ENCODE results near the gene DPYD.

The DPYD gene

DNA sequence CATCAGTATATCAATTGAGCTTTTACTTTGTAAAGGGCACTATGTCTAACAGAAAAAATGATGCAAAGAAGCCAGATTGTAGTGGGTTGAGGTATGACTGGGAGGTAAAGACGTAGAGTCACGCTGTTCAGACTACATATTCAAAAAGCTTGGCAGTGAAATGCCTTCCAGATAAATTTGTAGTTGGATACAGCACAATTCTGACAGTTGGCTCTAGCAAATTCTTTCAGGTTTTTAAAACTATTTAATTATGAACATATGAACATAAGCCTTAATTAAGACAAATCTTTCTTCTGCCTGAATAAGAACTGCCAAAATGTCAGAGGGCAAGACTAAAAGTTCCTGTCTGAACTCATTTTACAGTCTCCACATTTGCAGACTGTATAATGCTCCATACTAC is 118.8 kb downstream of the DPYD start:
- H3K4me3 ChIP-seq (ENCODE audit: insufficient read depth, low read length, poor library complexity, severe bottlenecking): no peak overlapping the region
- no peaks in the 10 kb centered on the region for H3K9me3 ChIP-seq (ENCODE audit: insufficient read depth, low read length)
- no peaks in the 10 kb centered on the region for H3K27me3 ChIP-seq (ENCODE audit: low read length)
- H3K27ac ChIP-seq (ENCODE audit: low read depth, low read length): no peak overlapping the region
- H3K9me2 ChIP-seq (replicated peaks; ENCODE audit: insufficient read depth, low read length): no peaks in the 10 kb centered on the region
- no peaks in the 10 kb centered on the region for H4K20me1 ChIP-seq (ENCODE audit: low read depth, low read length)
- no peak overlapping the region for H3K4me2 ChIP-seq (ENCODE audit: low read depth, low read length, poor library complexity, severe bottlenecking)
- no peak overlapping the region for H2AFZ ChIP-seq (ENCODE audit: low read depth, low read length, severe bottlenecking)
- no peaks in the 10 kb centered on the region for H3F3A ChIP-seq (ENCODE audit: insufficient read depth)
- no peak for TF ChIP-seq EZH2phosphoT487 (conservative IDR thresholded peaks at IDR 0.05; ENCODE audit: low read length)
- TF ChIP-seq, protein P1, sequence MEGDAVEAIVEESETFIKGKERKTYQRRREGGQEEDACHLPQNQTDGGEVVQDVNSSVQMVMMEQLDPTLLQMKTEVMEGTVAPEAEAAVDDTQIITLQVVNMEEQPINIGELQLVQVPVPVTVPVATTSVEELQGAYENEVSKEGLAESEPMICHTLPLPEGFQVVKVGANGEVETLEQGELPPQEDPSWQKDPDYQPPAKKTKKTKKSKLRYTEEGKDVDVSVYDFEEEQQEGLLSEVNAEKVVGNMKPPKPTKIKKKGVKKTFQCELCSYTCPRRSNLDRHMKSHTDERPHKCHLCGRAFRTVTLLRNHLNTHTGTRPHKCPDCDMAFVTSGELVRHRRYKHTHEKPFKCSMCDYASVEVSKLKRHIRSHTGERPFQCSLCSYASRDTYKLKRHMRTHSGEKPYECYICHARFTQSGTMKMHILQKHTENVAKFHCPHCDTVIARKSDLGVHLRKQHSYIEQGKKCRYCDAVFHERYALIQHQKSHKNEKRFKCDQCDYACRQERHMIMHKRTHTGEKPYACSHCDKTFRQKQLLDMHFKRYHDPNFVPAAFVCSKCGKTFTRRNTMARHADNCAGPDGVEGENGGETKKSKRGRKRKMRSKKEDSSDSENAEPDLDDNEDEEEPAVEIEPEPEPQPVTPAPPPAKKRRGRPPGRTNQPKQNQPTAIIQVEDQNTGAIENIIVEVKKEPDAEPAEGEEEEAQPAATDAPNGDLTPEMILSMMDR (IDR thresholded peaks at IDR 0.05; ENCODE audit: insufficient read depth, low read length, poor library complexity, severe bottlenecking): no peak
- H3K9ac ChIP-seq (ENCODE audit: low read length): no peak overlapping the region
- no peaks in the 10 kb centered on the region for H3K79me2 ChIP-seq (ENCODE audit: insufficient read depth, low read length)
- H3K36me3 ChIP-seq (ENCODE audit: low read length): no peaks in the 10 kb centered on the region

DNA sequence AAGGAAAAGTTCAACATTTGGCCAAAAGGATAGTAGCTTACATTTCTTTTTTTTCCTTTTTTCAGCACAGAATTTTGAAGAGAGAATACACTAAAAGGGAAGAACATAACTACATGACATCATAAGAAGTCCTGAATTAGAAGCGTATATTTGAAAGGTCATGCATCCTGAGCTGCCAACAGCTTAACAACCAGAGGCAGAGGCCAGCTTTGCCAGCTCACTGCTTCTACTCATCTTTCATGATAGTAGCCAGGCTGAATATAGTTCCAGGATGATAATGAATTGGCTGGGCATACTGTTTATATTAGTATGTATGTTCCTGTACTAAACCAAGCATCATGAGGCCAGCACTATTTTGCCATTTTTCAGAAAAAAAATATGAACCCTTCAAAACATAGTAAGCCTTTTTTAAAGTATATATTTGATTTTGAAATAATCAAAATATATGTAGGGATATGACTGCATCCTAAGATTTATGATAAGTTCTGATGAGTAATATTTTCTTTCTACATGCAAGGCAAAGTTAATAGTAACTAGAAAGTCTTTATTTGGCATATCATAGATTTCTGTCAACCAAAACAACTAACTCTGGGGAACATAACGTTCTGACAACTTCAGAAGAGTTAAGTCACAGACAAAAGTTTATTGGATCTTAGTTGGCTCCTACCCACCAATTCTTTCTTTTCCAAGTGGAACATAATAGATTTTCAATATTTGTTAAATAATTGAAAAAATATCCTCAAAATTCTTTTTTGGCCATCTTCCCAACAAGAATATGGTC is 123.2 kb downstream of the DPYD start:
- no peaks in the 10 kb centered on the region for H3F3A ChIP-seq (ENCODE audit: insufficient read depth)
- H3K9me3 ChIP-seq (ENCODE audit: insufficient read depth, low read length): no peaks in the 10 kb centered on the region
- no peaks in the 10 kb centered on the region for H3K79me2 ChIP-seq (ENCODE audit: insufficient read depth, low read length)
- no peak overlapping the region for H3K9ac ChIP-seq (ENCODE audit: low read length)
- H4K20me1 ChIP-seq (ENCODE audit: low read depth, low read length): no peaks in the 10 kb centered on the region
- no peak overlapping the region for H3K27ac ChIP-seq (ENCODE audit: low read depth, low read length)
- no peaks in the 10 kb centered on the region for H3K27me3 ChIP-seq (ENCODE audit: low read length)
- H2AFZ ChIP-seq (ENCODE audit: low read depth, low read length, severe bottlenecking): no peak overlapping the region
- H3K4me3 ChIP-seq (ENCODE audit: insufficient read depth, low read length, poor library complexity, severe bottlenecking): no peak overlapping the region
- no peaks in the 10 kb centered on the region for H3K36me3 ChIP-seq (ENCODE audit: low read length)
- H3K9me2 ChIP-seq (replicated peaks; ENCODE audit: insufficient read depth, low read length): no peaks in the 10 kb centered on the region
- TF ChIP-seq, protein P1 (IDR thresholded peaks at IDR 0.05; ENCODE audit: insufficient read depth, low read length, poor library complexity, severe bottlenecking): no peak
- TF ChIP-seq EZH2phosphoT487 (conservative IDR thresholded peaks at IDR 0.05; ENCODE audit: low read length): no peak
- no peak overlapping the region for H3K4me2 ChIP-seq (ENCODE audit: low read depth, low read length, poor library complexity, severe bottlenecking)

DNA sequence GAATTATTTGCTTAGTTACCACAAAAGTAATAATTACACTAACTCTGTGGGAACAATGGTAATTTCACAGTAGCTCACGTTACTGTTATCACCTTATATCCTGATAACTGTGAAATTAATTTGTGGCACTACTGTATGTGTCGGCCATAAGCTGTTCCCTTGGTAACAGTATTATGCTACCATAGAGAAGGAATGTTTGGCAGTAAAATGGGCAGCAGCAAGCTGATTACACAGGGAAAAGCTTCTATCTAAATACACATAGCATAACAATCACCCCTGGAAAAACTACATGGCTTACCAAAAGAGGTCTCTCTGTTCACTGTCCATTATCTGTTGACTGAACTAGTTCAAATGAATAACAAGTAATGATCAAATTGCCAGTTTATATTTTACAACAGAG is 124.1 kb downstream of the DPYD start:
- Histone ChIP-seq H2AFZ (ENCODE audit: low read depth, low read length, severe bottlenecking) (no peak overlapping the region), H3K4me3 (ENCODE audit: insufficient read depth, low read length, poor library complexity, severe bottlenecking) (no peak overlapping the region), H3K36me3 (ENCODE audit: low read length) (no peaks in the 10 kb centered on the region), H3F3A (ENCODE audit: insufficient read depth) (no peaks in the 10 kb centered on the region), H3K79me2 (ENCODE audit: insufficient read depth, low read length) (no peaks in the 10 kb centered on the region), H3K27ac (ENCODE audit: low read depth, low read length) (no peak overlapping the region), H3K27me3 (ENCODE audit: low read length) (no peaks in the 10 kb centered on the region), H3K9me3 (ENCODE audit: insufficient read depth, low read length) (no peaks in the 10 kb centered on the region), H4K20me1 (ENCODE audit: low read depth, low read length) (no peaks in the 10 kb centered on the region), H3K9me2 (replicated peaks; ENCODE audit: insufficient read depth, low read length) (no peaks in the 10 kb centered on the region), H3K9ac (ENCODE audit: low read length) (no peak overlapping the region), H3K4me2 (ENCODE audit: low read depth, low read length, poor library complexity, severe bottlenecking) (no peak overlapping the region)
- TF ChIP-seq, protein P1 (IDR thresholded peaks at IDR 0.05; ENCODE audit: insufficient read depth, low read length, poor library complexity, severe bottlenecking): no peak
- TF ChIP-seq EZH2phosphoT487 (conservative IDR thresholded peaks at IDR 0.05; ENCODE audit: low read length): no peak

All from SU-DHL-6 (cell line).